Skin of body (tissue), 2 donors: ENCODE results near the gene KSR1. TPM values are rescaled to one million over a fixed set of nuclear protein-coding genes. Genes with fewer than 3 reads are reported as not detected.
"Not testable (repeated sequence)": the region's sequence is repeated elsewhere in the genome, so short reads cannot be mapped to it uniquely, and the experiment has no call there.

Experiments used
- DNase-seq: peaks from one replicate; lab custom pipeline; 2025; lab: John Stamatoyannopoulos, UW
- total RNA-seq: library from RNA; depleted of rRNA; stranded (reverse); fragments of >200 nt; gene quantifications from one replicate; pipeline ENCODE4 v1.2.3, GENCODE V29; 2014

KSR1 gene
- total RNA-seq, 1 donor from 2014 or later = 32.7 TPM

DNA sequence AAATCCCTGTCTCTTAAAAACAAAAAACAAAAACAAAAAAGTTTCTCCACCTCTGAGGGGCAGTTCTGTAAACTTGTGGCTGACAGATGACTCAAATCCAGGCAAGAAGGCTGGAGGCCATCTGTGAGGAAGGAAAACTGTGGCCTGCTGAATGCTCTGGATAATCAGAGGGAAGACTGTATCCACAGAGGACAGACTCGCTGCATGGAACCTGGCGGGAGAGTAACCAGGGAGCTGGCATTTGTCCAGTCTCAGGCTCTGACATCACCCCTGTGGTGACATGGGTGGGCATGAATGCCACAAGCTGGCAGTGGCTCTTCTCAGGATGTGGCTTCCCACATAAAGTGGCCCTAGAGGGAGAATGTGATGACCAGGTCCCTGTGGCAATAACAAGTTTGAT is 2.8 kb upstream of the KSR1 start:
- DNase-seq = no peak

DNA sequence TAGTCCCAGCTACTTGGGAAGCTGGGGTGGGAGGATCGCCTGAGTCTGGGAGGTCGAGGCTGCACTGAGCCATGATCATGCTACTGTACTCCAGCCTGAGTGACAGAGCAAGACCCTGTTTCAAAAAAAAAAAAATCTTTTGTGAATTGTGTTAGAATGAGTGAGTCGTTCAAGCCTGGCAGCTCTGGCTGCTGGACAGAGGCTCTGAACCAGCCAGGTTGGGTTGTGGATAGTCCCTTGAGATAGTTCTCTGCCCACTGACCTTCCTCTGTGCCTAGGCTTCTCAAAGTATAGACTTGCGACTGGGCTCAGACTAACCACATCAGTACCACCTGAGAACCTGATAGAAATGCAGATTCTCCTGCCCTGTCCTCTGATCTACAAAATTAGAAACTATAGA is 2.2 kb upstream of the KSR1 start:
- no peak for DNase-seq

GRCh38 chr17:27455236-27455913 is 873 bp upstream of the KSR1 start:
- DNase-seq = no peak

DNA sequence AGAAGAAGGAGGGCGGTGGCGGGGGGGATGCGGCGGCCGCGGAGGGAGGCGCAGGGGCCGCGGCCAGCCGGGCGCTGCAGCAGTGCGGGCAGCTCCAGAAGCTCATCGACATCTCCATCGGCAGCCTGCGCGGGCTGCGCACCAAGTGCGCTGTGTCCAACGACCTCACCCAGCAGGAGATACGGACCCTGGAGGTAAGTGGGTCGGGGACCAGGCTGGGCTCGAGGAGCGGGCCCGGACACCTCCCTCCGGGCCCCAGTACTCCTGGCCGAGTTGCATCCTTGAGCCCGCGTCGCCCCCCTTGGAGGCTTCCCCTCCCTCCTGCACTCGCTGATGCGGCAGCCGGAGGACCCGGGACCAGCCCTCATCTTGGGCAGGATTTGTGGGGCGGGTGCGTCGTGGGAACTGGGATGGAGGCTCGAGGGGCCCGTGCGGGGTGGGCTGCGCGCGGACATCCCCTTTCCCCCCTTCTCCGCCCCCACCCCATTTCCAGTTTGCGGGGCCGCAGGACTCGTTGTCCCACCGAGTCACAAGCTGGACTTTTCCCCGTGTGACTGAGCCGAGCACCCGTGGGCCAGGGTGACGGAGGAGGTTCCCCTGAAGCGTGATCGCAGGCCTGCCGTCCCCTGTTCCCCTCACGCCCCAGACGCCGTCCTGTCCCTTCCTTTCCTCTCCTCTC is 572 bp downstream of the KSR1 start:
- no peak for DNase-seq

DNA sequence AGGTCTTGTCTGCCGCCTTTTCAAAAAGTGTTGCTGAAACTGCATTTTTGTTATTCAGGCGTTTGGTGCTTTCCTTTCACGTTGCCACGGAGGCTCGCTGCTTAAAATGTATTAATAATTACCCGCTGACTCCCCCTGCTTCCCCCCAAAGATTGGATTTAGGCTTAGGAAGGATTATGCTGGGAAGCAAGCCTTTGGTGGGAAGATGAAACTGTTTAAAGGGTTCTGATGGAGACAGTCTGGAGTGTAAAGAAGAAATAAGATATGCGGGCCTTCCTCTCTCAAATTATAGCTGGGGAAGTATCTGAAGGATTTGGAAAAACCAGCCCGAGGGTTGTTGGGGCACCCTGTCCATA is 1.1 kb downstream of the KSR1 start:
- no peak for DNase-seq

GRCh38 chr17:27457731-27458523 is 1.7 kb downstream of the KSR1 start:
- peak; percentile 18 for DNase-seq

GRCh38 chr17:27458524-27458908 is 2.3 kb downstream of the KSR1 start:
- DNase-seq = no peak

- no peak for DNase-seq
These were observed 3.2 kb downstream of the KSR1 start for GRCh38 chr17:27459433-27459832.

- DNase-seq = no peak
These were observed 4.0 kb downstream of the KSR1 start for GRCh38 chr17:27460196-27460725.

- DNase-seq = no peak
These were observed 5.1 kb downstream of the KSR1 start for GRCh38 chr17:27461192-27461859.

GRCh38 chr17:27462149-27462548 is 5.9 kb downstream of the KSR1 start:
- DNase-seq = no peak

DNA sequence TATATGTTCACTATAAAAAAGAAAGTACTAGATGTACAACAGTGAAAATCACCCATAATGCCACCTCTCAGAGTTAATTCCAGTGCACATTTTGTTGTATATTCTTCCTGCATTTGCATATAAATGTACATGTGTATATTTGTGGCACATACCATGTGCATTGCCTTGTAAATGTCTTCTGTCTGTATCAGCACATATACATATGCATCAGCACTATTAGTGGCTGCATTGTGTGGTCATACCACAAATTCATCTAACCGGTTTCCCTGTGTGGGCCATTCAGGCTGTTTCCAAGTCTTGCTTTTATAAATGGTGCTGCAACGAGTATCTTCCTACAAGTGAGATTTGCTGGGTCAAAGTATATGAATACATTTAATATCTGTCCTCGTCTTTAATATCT is 6.5 kb downstream of the KSR1 start:
- no peak for DNase-seq

DNA sequence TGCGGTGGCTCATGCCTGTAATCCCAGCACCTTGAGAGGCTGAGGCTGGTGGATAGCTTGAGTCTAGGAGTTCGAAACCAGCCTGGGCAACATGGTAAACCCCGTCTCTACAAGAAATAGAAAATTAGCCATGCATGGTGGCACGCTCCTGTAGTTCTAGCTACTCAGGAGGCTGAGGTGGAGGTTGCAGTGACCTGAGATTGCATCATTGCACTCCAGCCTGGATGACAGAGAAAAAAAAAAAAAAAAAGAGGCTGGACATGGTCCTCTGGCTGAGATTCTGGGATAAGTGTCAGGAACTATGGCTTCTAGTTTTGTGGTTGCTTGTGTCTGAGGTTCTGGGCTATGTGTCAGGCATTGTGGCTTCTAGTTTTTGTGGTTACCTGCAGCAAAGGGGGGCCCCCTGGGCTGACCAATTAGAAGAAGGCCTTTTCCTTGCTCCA is 7.0 kb downstream of the KSR1 start:
- no peak for DNase-seq

GRCh38 chr17:27464019-27464418 is 7.8 kb downstream of the KSR1 start:
- DNase-seq = not testable (repeated sequence)

GRCh38 chr17:27464431-27464830 is 8.2 kb downstream of the KSR1 start:
- DNase-seq = no peak

DNA sequence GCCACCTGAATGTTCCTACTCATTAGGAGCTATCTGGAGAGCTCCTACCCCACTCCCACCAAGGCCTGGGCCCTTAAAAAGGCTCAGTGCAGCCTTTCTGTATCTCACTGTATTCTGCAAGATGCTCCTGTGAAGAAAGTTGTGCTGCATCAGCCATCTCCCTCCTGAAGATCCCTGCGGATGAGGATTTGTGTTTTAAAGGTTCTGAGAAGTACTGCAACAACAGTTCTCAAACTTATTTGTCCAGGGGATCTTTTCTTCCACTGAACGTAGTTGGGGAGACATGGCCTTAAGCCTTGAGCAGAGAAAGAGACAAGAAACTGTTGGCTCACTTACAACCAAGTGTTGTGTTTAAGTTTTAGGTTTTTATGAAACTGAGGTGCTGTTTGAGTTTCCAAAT is 9.6 kb downstream of the KSR1 start:
- DNase-seq = not testable (repeated sequence)

DNA sequence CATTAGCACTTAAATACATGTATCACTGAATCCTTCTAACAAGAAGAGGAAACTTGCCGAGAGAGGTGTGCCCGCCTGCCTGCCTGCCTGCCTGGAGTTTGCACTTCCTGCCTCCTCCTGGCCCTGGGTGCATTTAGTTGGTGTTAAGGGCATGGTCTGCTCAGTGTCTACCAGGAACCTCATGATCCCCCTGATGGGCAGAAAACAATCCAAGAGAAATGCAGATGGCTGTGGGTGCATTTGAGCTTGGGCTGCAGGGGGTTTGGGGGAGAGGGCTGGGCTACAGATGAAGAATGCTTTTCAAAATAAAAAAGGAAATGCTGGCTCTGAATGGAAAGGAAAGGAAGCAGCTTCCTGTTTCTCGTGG is 10.1 kb downstream of the KSR1 start:
- no peak for DNase-seq

DNA sequence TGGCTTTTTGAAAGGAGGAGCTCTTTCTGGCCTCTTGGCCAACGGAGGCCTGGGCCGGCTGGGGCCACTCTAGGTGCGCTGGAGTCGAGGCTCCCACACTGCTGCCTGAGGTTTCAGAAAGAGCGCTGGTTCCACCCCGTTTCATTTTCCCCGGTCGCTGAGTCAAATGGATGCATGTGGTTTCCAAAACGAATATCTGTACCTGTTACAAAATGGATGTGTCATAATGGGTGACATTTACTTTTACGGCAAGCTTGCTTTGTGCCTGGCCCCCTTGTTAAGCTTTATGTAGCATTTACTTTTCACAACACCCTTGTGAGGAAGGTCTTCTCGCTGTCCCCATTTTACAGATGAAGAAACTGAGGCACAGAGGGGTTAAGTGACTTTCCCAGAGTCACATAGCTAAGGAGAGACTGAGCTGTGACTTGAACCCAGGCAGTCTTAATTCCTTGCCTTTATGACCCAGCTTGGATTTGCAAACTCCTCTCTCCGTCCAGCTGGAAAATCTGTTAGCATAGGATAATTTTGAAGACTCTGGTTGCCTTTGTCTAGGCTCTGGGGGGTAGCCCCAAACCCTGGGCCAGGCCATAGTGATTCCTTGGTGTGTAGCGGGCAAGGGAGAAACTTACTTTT is 10.6 kb downstream of the KSR1 start:
- DNase-seq = no peak

DNA sequence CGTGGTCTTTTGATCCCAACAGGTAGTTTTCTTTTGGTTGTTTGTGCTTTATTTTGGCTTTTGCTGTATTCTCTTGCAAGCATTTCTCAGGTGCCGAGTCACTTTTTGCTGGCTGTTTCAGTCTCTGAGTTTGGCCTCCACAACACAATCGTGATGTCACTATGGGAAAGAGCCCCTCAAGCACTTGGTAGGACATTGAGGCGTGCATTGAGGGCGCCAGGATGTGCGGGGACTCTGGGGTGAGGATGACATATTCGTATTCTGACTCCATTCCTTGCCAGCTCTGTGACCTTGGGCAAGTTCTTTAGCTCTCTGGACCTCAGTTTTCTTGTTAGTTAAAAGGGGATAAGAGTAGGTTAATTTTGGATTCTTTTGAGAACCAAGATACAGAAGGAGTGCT is 13.0 kb downstream of the KSR1 start:
- no peak for DNase-seq

DNA sequence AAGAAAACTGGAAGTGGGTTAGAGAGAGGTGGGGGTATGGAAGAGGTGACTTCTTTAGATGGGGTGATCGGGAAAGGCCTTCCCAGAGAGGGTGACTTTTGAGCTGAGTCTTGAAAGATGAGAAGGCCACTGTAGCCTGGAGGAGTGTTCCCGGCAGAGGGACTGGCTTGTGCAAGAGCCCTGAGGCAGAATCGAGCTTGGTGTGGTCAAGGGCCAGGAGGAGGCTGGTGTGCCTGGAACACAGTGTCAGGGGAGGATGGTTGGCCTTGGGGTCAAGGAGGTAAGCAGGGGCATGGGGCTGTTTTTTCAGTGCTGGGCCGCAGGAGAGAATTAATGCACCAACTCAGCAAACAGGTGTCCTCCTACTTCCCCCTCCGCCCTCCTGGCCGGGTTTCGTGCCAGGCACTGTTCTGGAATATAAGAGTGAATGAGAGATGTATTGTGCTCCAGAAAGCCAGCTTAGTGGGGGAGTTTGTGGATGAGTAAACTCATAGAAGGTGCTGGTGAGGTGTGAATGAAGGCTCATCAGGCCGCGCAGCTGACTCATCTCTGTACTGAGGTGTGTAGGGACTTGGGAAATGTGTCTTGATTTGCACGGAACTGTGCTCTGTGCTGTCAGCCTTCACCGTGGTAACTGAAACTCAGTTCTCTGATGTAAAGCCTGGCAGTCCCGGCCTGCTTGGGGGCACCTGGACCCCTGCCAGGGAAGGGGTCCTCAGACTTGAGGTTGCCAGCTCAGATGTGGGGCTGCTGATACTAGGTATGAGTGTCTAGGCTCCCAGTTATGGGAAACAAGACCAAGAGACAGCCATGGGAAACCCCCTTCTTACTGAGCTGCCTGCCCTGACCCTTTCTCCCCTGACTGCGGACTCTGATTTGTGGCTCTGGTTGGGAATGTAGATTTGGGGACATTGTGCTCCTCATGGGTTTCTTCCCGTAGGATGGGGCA is 15.3 kb downstream of the KSR1 start:
- no peak for DNase-seq
